HL-60 (cell line): ENCODE measurements around the gene LOXL1.

Source experiments
- DNase-seq, 2 experiments: peaks; one replicate each; pipeline ENCODE4 v3.0.0-alpha.2; 2010 to 2020; ENCODE audit warnings: low read depth in 1 of 2, low spot score in 1 of 2
- H3K27ac ChIP-seq: fragments of 250-450 bp; sonication (Bioruptor Pico); replicated peaks from 2 replicates; pipeline ENCODE4 v1.5.1; 2020; ENCODE audit warnings: mild to moderate bottlenecking, moderate library complexity
- H3K27me3 ChIP-seq: fragments of 250-450 bp; sonication (Bioruptor Pico); 2 replicates; pipeline ENCODE4 v1.5.1; 2021; ENCODE audit warnings: mild to moderate bottlenecking, moderate library complexity; ENCODE audit not compliant: insufficient read depth, poor library complexity, severe bottlenecking
- H3K4me3 ChIP-seq: replicated peaks from 2 replicates; pipeline ENCODE4 v1.5.1; 2011; ENCODE audit warnings: mild to moderate bottlenecking, control low read depth, low read length; ENCODE audit not compliant: insufficient read depth
- GABPA ChIP-seq: IDR thresholded peaks from 2 replicates; pipeline ENCODE4 v1.6.1; 2012; ENCODE audit warnings: low read depth
- POLR2AphosphoS5 ChIP-seq: IDR thresholded peaks from 2 replicates; pipeline ENCODE4 v1.6.1; 2012; ENCODE audit warnings: low read depth
- SPI1 ChIP-seq: IDR thresholded peaks from 2 replicates; pipeline ENCODE4 v1.6.1; 2012; ENCODE audit warnings: low read depth, mild to moderate bottlenecking, borderline replicate concordance
- TF ChIP-seq, protein P1 (sequence below): IDR thresholded peaks from 2 replicates; pipeline ENCODE4 v1.6.1; 2012; ENCODE audit warnings: low read depth; ENCODE audit not compliant: insufficient replicate concordance
- TF ChIP-seq, protein P2 (sequence below): IDR thresholded peaks from one replicate; pipeline ENCODE4 v1.5.1; 2011; ENCODE audit warnings: low read length, control low read depth, inconsistent platforms; ENCODE audit not compliant: insufficient read depth

LOXL1 gene

GRCh38 chr15:73986055-73986775 lies 60.0 kb downstream of the LOXL1 start:
- TF ChIP-seq, protein P1, sequence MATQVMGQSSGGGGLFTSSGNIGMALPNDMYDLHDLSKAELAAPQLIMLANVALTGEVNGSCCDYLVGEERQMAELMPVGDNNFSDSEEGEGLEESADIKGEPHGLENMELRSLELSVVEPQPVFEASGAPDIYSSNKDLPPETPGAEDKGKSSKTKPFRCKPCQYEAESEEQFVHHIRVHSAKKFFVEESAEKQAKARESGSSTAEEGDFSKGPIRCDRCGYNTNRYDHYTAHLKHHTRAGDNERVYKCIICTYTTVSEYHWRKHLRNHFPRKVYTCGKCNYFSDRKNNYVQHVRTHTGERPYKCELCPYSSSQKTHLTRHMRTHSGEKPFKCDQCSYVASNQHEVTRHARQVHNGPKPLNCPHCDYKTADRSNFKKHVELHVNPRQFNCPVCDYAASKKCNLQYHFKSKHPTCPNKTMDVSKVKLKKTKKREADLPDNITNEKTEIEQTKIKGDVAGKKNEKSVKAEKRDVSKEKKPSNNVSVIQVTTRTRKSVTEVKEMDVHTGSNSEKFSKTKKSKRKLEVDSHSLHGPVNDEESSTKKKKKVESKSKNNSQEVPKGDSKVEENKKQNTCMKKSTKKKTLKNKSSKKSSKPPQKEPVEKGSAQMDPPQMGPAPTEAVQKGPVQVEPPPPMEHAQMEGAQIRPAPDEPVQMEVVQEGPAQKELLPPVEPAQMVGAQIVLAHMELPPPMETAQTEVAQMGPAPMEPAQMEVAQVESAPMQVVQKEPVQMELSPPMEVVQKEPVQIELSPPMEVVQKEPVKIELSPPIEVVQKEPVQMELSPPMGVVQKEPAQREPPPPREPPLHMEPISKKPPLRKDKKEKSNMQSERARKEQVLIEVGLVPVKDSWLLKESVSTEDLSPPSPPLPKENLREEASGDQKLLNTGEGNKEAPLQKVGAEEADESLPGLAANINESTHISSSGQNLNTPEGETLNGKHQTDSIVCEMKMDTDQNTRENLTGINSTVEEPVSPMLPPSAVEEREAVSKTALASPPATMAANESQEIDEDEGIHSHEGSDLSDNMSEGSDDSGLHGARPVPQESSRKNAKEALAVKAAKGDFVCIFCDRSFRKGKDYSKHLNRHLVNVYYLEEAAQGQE, result no peak
- TF ChIP-seq SPI1 (no peak), GABPA (no peak), POLR2AphosphoS5 (no peak)
- TF ChIP-seq, protein P2, sequence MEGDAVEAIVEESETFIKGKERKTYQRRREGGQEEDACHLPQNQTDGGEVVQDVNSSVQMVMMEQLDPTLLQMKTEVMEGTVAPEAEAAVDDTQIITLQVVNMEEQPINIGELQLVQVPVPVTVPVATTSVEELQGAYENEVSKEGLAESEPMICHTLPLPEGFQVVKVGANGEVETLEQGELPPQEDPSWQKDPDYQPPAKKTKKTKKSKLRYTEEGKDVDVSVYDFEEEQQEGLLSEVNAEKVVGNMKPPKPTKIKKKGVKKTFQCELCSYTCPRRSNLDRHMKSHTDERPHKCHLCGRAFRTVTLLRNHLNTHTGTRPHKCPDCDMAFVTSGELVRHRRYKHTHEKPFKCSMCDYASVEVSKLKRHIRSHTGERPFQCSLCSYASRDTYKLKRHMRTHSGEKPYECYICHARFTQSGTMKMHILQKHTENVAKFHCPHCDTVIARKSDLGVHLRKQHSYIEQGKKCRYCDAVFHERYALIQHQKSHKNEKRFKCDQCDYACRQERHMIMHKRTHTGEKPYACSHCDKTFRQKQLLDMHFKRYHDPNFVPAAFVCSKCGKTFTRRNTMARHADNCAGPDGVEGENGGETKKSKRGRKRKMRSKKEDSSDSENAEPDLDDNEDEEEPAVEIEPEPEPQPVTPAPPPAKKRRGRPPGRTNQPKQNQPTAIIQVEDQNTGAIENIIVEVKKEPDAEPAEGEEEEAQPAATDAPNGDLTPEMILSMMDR, result no peak
- DNase-seq, result no peak
- Histone ChIP-seq H3K27ac (no peak overlapping the region), H3K4me3 (no peak overlapping the region), H3K27me3 (no peaks in the 10 kb centered on the region)

- no peak for DNase-seq
- no peaks in the 10 kb centered on the region for H3K27me3 ChIP-seq
- H3K4me3 ChIP-seq, result no peak overlapping the region
- TF ChIP-seq SPI1, result no peak
- no peak for TF ChIP-seq GABPA
- TF ChIP-seq, protein P2, result no peak
- TF ChIP-seq, protein P1, result no peak
- no peak for TF ChIP-seq POLR2AphosphoS5
- no peak overlapping the region for H3K27ac ChIP-seq
Observed at GRCh38 chr15:73986776-73987056, 60.5 kb downstream of the LOXL1 start.

- TF ChIP-seq, protein P2, result no peak
- no peak for TF ChIP-seq GABPA
- no peak for TF ChIP-seq SPI1
- TF ChIP-seq POLR2AphosphoS5, result no peak
- TF ChIP-seq, protein P1, result no peak
- Histone ChIP-seq H3K27ac (no peak overlapping the region), H3K4me3 (no peak overlapping the region), H3K27me3 (no peaks in the 10 kb centered on the region)
- no peak for DNase-seq
Observed at GRCh38 chr15:73987250-73987649, 61.0 kb downstream of the LOXL1 start.
